K562 treated with DMSO at 1 percent for 24 hours (cell line): ENCODE results near the gene DHRS3. TPM values are rescaled to one million over a fixed set of nuclear protein-coding genes. Genes with fewer than 3 reads are reported as not detected.

Source experiments
- total RNA-seq: library from RNA; unstranded; fragments of 300-600 nt; gene quantifications from 2 replicates; pipeline ENCODE4 v1.2.3, GENCODE V29; 2022; ENCODE audit warnings: low read depth; ENCODE audit not compliant: insufficient read depth

Gene DHRS3
- total RNA-seq: 34.4 and 35.6 TPM in 2 replicates

GRCh38 chr1:12617901-12618660, at the start of gene DHRS3:
Gene DHRS3, minus strand, starts transcription at chr1:12618210. Its CDS starts 862 bp downstream, at chr1:12617348.

DNA sequence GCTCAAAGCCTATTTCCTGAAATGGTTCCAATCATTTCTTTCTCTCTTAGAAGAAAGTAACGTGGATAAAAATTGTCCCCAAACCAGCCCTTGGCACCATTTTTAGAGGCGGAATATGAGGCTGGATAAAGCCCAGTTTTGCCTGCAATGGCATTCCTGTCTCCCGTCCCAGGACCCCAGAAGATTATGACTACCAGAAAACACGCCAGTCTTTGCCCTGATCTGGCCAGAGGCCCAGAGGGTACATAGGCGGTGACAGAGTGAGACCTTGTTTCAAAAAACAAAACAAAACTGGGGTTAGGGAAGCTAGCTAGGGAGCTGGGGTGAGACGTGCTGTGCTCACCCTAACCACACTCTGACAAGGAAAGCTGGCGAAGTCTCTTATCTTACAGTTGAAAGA, 25.8 kb upstream of the DHRS3 start, which contains the start of gene AADACL4:
Gene AADACL4, plus strand, starts transcription at position 301 of the 400 bp plus-strand sequence. CDS start 462 bp downstream, outside the sequence.

Other genes starting within 250 kb of the DHRS3 start
- gene AADACL4, start 25.9 kb upstream of the DHRS3 start, total RNA-seq: not detected in 2 replicates
- gene AADACL3, start 97.9 kb upstream of the DHRS3 start, total RNA-seq: not detected in 2 replicates
- not detected in 2 replicates for gene CFAP107, start 128.0 kb upstream of the DHRS3 start, total RNA-seq
- gene PRAMEF12, start 155.5 kb upstream of the DHRS3 start, total RNA-seq: not detected in 2 replicates
- gene PRAMEF1, start 173.2 kb upstream of the DHRS3 start, total RNA-seq: not detected in 2 replicates
- not detected in 2 replicates for gene PRAMEF11, start 213.2 kb upstream of the DHRS3 start, total RNA-seq
- gene HNRNPCL1, start 230.5 kb upstream of the DHRS3 start, total RNA-seq: not detected in 2 replicates
- not detected in 2 replicates for gene PRAMEF2, start 238.9 kb upstream of the DHRS3 start, total RNA-seq